Parathyroid adenoma (tissue), 2 donors: ENCODE measurements around the gene NKIRAS2.

Experiments
- H2AFZ ChIP-seq: fragments of 300-600 bp; sonication (generic); one replicate; pipeline ENCODE4 v1.7.0; 2017; ENCODE audit warnings: antibody characterized with exemption, mild to moderate bottlenecking
- H3K27ac ChIP-seq: fragments of 300-600 bp; sonication (generic); one replicate; pipeline ENCODE4 v1.7.0; 2017
- H3K27me3 ChIP-seq: fragments of 300-600 bp; sonication (generic); one replicate; pipeline ENCODE4 v1.7.0; 2017; ENCODE audit warnings: low read length; ENCODE audit not compliant: control insufficient read depth, insufficient read depth
- H3K36me3 ChIP-seq: fragments of 300-600 bp; sonication (generic); one replicate; pipeline ENCODE4 v1.7.0; 2017; ENCODE audit warnings: low read length; ENCODE audit not compliant: control insufficient read depth, insufficient read depth
- H3K4me1 ChIP-seq: fragments of 300-600 bp; sonication (generic); one replicate; pipeline ENCODE4 v1.7.0; 2017; ENCODE audit warnings: control low read depth
- H3K4me2 ChIP-seq: fragments of 300-600 bp; sonication (generic); one replicate; pipeline ENCODE4 v1.7.0; 2017; ENCODE audit warnings: low read length
- H3K4me3 ChIP-seq: fragments of 300-600 bp; sonication (generic); one replicate; pipeline ENCODE4 v1.7.0; 2017; ENCODE audit warnings: low read depth, low read length
- H3K79me2 ChIP-seq: fragments of 300-600 bp; sonication (generic); one replicate; pipeline ENCODE4 v1.7.0; 2017; ENCODE audit warnings: control low read depth
- H3K9ac ChIP-seq: fragments of 300-600 bp; sonication (generic); one replicate; pipeline ENCODE4 v1.7.0; 2017; ENCODE audit warnings: mild to moderate bottlenecking
- H3K9me3 ChIP-seq: fragments of 300-600 bp; sonication (generic); one replicate; pipeline ENCODE4 v1.7.0; 2017; ENCODE audit warnings: low read length; ENCODE audit not compliant: control insufficient read depth
- CTCF ChIP-seq: fragments of 300-600 bp; sonication (generic); IDR thresholded peaks from one replicate; pipeline ENCODE4 v1.7.0; 2017; ENCODE audit warnings: antibody characterized with exemption, mild to moderate bottlenecking
- donor health status: primary hyperparathyroidism.

Gene NKIRAS2

GRCh38 chr17:42016411-42016831, 3.5 kb upstream of the NKIRAS2 start:
- Histone ChIP-seq H2AFZ (peak overlapping the region; percentile 79), H3K27me3 (no peaks in the 10 kb centered on the region), H3K36me3 (no peaks in the 10 kb centered on the region), H3K9me3 (no peaks in the 10 kb centered on the region), H3K27ac (peak overlapping the region; percentile 81), H3K4me2 (peak overlapping the region; percentile 82), H3K9ac (peak overlapping the region; percentile 81), H3K79me2 (peaks cover 66% of the 10 kb centered on the region), H3K4me1 (peaks cover 20% of the 10 kb centered on the region), H3K4me3 (peak overlapping the region; percentile 98)
- no peak for TF ChIP-seq CTCF

DNA sequence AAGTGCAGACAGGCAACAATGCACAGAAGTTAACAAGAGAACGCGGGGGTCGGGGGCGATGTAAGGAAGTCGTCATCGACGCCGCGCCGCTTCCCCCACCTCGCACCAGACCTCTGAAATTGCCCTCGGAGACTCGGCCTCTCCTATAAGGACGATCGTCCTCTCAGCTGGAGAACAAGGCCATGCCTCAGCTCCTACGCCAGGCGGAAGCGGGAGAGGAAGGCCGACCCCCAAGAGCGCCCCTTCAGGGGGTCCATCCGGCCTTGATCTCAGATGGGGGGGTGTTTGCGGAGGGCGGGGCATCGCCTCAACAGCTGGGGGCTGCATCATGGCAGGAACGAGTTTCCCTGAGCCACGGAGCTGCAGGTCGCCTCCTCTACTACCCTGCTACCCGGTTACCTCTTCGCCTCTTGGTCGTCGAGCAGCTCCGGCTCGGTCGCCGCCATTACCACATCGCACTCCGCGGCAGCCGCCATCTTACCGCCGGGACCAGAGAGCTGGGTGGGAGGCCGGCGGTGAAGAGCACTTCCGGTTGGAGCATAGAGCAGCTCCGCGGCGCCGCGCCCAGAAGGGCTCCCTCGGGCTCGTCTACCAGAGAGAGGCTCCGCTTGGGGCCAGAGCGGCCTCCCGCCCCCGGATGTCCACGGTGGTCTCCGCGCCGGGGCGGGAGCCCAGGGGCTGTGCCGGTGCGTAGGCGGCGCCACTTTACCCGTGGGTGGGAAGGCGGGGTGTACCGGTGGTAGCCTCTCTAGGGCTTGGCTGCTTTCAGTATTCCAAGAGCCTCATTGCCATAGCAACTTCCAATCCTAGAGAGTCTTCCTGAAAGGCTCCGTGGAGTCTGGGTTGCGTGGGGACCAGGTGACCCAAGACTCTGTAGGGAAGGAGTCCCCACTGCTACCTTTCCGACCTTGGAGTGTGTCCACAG, 2.7 kb upstream of the NKIRAS2 start, which contains the start of gene DNAJC7:
TSS of gene DNAJC7 (minus strand) at position 499 of the 925 bp plus-strand sequence. CDS start at position 476, 23 bp downstream.
- TF ChIP-seq CTCF: peak; percentile 5
- Histone ChIP-seq H3K4me2 (peak within 1 kb of the TSS; percentile 82), H3K79me2 (peaks cover 58% of the 10 kb centered on the region), H3K27me3 (no peaks in the 10 kb centered on the region), H3K4me1 (peaks cover 15% of the 10 kb centered on the region), H3K4me3 (peak within 1 kb of the TSS; percentile 98), H2AFZ (peak within 1 kb of the TSS; percentile 79), H3K27ac (peak within 1 kb of the TSS; percentile 81), H3K36me3 (no peaks in the 10 kb centered on the region), H3K9ac (peak within 1 kb of the TSS; percentile 81), H3K9me3 (no peaks in the 10 kb centered on the region)

DNA sequence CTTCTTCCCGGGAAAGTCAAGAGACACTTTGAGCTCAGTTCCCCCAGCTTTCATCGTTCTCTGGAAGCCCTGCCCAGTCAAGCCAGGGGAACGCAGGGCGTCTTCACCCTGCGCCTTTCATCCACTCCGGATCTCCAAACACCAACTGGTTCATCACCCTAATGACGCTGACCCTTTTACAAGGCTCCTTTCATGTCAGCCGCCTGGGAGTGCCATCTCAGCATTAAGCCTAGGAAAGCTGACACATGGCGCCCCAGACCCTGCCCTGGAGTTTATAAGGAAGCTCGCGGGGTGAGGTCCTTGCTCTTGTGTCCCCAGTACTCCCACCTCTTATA, 2.1 kb upstream of the NKIRAS2 start:
- H3K27ac ChIP-seq: peak overlapping the region; percentile 81
- H3K36me3 ChIP-seq: no peaks in the 10 kb centered on the region
- H3K4me1 ChIP-seq: peaks cover 15% of the 10 kb centered on the region
- peak overlapping the region; percentile 13 for H3K9ac ChIP-seq
- peak overlapping the region; percentile 82 for H3K4me2 ChIP-seq
- TF ChIP-seq CTCF: no peak
- H2AFZ ChIP-seq: peak overlapping the region; percentile 79
- no peaks in the 10 kb centered on the region for H3K27me3 ChIP-seq
- peak overlapping the region; percentile 98 for H3K4me3 ChIP-seq
- H3K79me2 ChIP-seq: peaks cover 52% of the 10 kb centered on the region
- H3K9me3 ChIP-seq: no peaks in the 10 kb centered on the region

GRCh38 chr17:42018339-42018738, 1.6 kb upstream of the NKIRAS2 start:
- Histone ChIP-seq H3K9ac (no peak overlapping the region), H3K9me3 (no peaks in the 10 kb centered on the region)
- no peak for TF ChIP-seq CTCF

More at GRCh38 chr17:42018339-42018738, 1.6 kb upstream of the NKIRAS2 start:
- Histone ChIP-seq H3K4me1 (peaks cover 15% of the 10 kb centered on the region), H3K79me2 (peaks cover 47% of the 10 kb centered on the region), H2AFZ (peak overlapping the region; percentile 79), H3K27me3 (no peaks in the 10 kb centered on the region), H3K36me3 (no peaks in the 10 kb centered on the region), H3K4me2 (peak overlapping the region; percentile 82), H3K27ac (peak overlapping the region; percentile 81), H3K4me3 (peak overlapping the region; percentile 98)
